Activated naive CD4-positive, alpha-beta T cell treated with anti-CD3 and anti-CD28 coated beads, Interleukin-2, amount 50 U/mL, for 24 hours (primary cell): ENCODE data around the gene NKAIN1.
"Not testable (repeated sequence)": the region's sequence is repeated elsewhere in the genome, so short reads cannot be mapped to it uniquely, and the experiment has no call there.

ENCODE experiments used
- H3K27ac Mint-ChIP-seq: one replicate; pipeline ENCODE4 v1.8.0; 2021; ENCODE audit warnings: mild to moderate bottlenecking, mixed read lengths
- H3K27me3 Mint-ChIP-seq: one replicate; pipeline ENCODE4 v1.8.0; 2021; ENCODE audit warnings: mixed read lengths
- H3K36me3 Mint-ChIP-seq: one replicate; pipeline ENCODE4 v1.8.0; 2021; ENCODE audit warnings: mixed read lengths
- H3K4me1 Mint-ChIP-seq: one replicate; pipeline ENCODE4 v1.8.0; 2021; ENCODE audit warnings: mixed read lengths
- H3K4me3 Mint-ChIP-seq: one replicate; pipeline ENCODE4 v1.8.0; 2021; ENCODE audit warnings: mild to moderate bottlenecking, mixed read lengths
- H3K9me3 Mint-ChIP-seq: one replicate; pipeline ENCODE4 v1.8.0; 2021; ENCODE audit warnings: mixed read lengths

NKAIN1 gene

GRCh38 chr1:31216016-31216415 lies 23.7 kb downstream of the NKAIN1 start:
- Mint-ChIP-seq H3K36me3 (no peaks in the 10 kb centered on the region), H3K9me3 (peaks cover 2% of the 10 kb centered on the region), H3K27ac (no peak overlapping the region), H3K4me3 (no peak overlapping the region), H3K4me1 (no peaks in the 10 kb centered on the region), H3K27me3 (peaks cover 2% of the 10 kb centered on the region)

- H3K36me3 Mint-ChIP-seq: peaks cover 1% of the 10 kb centered on the region
- H3K27ac Mint-ChIP-seq: no peak overlapping the region
- no peak overlapping the region for H3K4me3 Mint-ChIP-seq
- H3K27me3 Mint-ChIP-seq: peaks cover 2% of the 10 kb centered on the region
- peaks cover 8% of the 10 kb centered on the region for H3K9me3 Mint-ChIP-seq
- no peaks in the 10 kb centered on the region for H3K4me1 Mint-ChIP-seq
Measured at GRCh38 chr1:31215065-31215570, 24.6 kb downstream of the NKAIN1 start.

- H3K27me3 Mint-ChIP-seq: peaks cover 2% of the 10 kb centered on the region
- peaks cover 8% of the 10 kb centered on the region for H3K9me3 Mint-ChIP-seq
- H3K4me3 Mint-ChIP-seq: no peak overlapping the region
- no peaks in the 10 kb centered on the region for H3K4me1 Mint-ChIP-seq
- no peak overlapping the region for H3K27ac Mint-ChIP-seq
- H3K36me3 Mint-ChIP-seq: peaks cover 1% of the 10 kb centered on the region
Measured at GRCh38 chr1:31214316-31215064, 25.2 kb downstream of the NKAIN1 start.

GRCh38 chr1:31208361-31208945 lies 31.2 kb downstream of the NKAIN1 start:
- Mint-ChIP-seq H3K4me1 (no peaks in the 10 kb centered on the region), H3K27me3 (peaks cover 3% of the 10 kb centered on the region), H3K4me3 (no peak overlapping the region), H3K9me3 (peaks cover 8% of the 10 kb centered on the region), H3K36me3 (peaks cover 1% of the 10 kb centered on the region), H3K27ac (no peak overlapping the region)

GRCh38 chr1:31207569-31207968 lies 32.1 kb downstream of the NKAIN1 start:
- peaks cover 1% of the 10 kb centered on the region for H3K36me3 Mint-ChIP-seq
- peaks cover 1% of the 10 kb centered on the region for H3K27me3 Mint-ChIP-seq
- no peaks in the 10 kb centered on the region for H3K4me1 Mint-ChIP-seq
- peaks cover 8% of the 10 kb centered on the region for H3K9me3 Mint-ChIP-seq
- no peak overlapping the region for H3K27ac Mint-ChIP-seq
- H3K4me3 Mint-ChIP-seq: no peak overlapping the region

- Mint-ChIP-seq H3K36me3 (peaks cover 1% of the 10 kb centered on the region), H3K9me3 (peaks cover 8% of the 10 kb centered on the region), H3K27me3 (peaks cover 1% of the 10 kb centered on the region), H3K27ac (no peak overlapping the region), H3K4me3 (no peak overlapping the region), H3K4me1 (no peaks in the 10 kb centered on the region)
Measured at GRCh38 chr1:31207046-31207445, 32.6 kb downstream of the NKAIN1 start.

GRCh38 chr1:31203215-31203614 lies 36.5 kb downstream of the NKAIN1 start:
- H3K27me3 Mint-ChIP-seq: peaks cover 3% of the 10 kb centered on the region
- no peaks in the 10 kb centered on the region for H3K36me3 Mint-ChIP-seq
- H3K9me3 Mint-ChIP-seq: no peaks in the 10 kb centered on the region
- no peak overlapping the region for H3K4me3 Mint-ChIP-seq
- no peak overlapping the region for H3K27ac Mint-ChIP-seq
- no peaks in the 10 kb centered on the region for H3K4me1 Mint-ChIP-seq

- no peaks in the 10 kb centered on the region for H3K4me1 Mint-ChIP-seq
- no peak overlapping the region for H3K27ac Mint-ChIP-seq
- no peak overlapping the region for H3K4me3 Mint-ChIP-seq
- H3K27me3 Mint-ChIP-seq: peaks cover 2% of the 10 kb centered on the region
- H3K9me3 Mint-ChIP-seq: no peaks in the 10 kb centered on the region
- no peaks in the 10 kb centered on the region for H3K36me3 Mint-ChIP-seq
Measured at GRCh38 chr1:31201931-31202360, 37.7 kb downstream of the NKAIN1 start.

GRCh38 chr1:31199949-31200348 lies 39.7 kb downstream of the NKAIN1 start:
- Mint-ChIP-seq H3K4me1 (no peaks in the 10 kb centered on the region), H3K27me3 (peaks cover 2% of the 10 kb centered on the region), H3K9me3 (no peaks in the 10 kb centered on the region), H3K4me3 (no peak overlapping the region), H3K36me3 (no peaks in the 10 kb centered on the region), H3K27ac (peak overlapping the region; percentile 47)

- H3K27me3 Mint-ChIP-seq: peaks cover 2% of the 10 kb centered on the region
- no peaks in the 10 kb centered on the region for H3K4me1 Mint-ChIP-seq
- no peaks in the 10 kb centered on the region for H3K36me3 Mint-ChIP-seq
- H3K27ac Mint-ChIP-seq: no peak overlapping the region
- H3K9me3 Mint-ChIP-seq: no peaks in the 10 kb centered on the region
- no peak overlapping the region for H3K4me3 Mint-ChIP-seq
Measured at GRCh38 chr1:31199236-31199790, 40.4 kb downstream of the NKAIN1 start.

GRCh38 chr1:31198600-31198999 lies 41.1 kb downstream of the NKAIN1 start:
- Mint-ChIP-seq H3K4me1 (no peaks in the 10 kb centered on the region), H3K27ac (no peak overlapping the region), H3K36me3 (no peaks in the 10 kb centered on the region), H3K4me3 (no peak overlapping the region), H3K9me3 (no peaks in the 10 kb centered on the region), H3K27me3 (peaks cover 2% of the 10 kb centered on the region)

GRCh38 chr1:31198150-31198549 lies 41.5 kb downstream of the NKAIN1 start:
- Mint-ChIP-seq H3K27ac (no peak overlapping the region), H3K27me3 (peaks cover 2% of the 10 kb centered on the region), H3K4me1 (no peaks in the 10 kb centered on the region), H3K36me3 (no peaks in the 10 kb centered on the region), H3K4me3 (no peak overlapping the region), H3K9me3 (no peaks in the 10 kb centered on the region)

- no peaks in the 10 kb centered on the region for H3K4me1 Mint-ChIP-seq
- no peaks in the 10 kb centered on the region for H3K36me3 Mint-ChIP-seq
- H3K4me3 Mint-ChIP-seq: no peak overlapping the region
- H3K9me3 Mint-ChIP-seq: no peaks in the 10 kb centered on the region
- H3K27me3 Mint-ChIP-seq: peaks cover 2% of the 10 kb centered on the region
- H3K27ac Mint-ChIP-seq: no peak overlapping the region
Measured at GRCh38 chr1:31196685-31197084, 43.0 kb downstream of the NKAIN1 start.

- H3K9me3 Mint-ChIP-seq, H3K27me3 Mint-ChIP-seq, H3K27ac Mint-ChIP-seq, H3K4me1 Mint-ChIP-seq, H3K4me3 Mint-ChIP-seq, H3K36me3 Mint-ChIP-seq: not testable (repeated sequence)
Measured at GRCh38 chr1:31195267-31195666, 44.4 kb downstream of the NKAIN1 start.

- no peak overlapping the region for H3K27ac Mint-ChIP-seq
- no peaks in the 10 kb centered on the region for H3K36me3 Mint-ChIP-seq
- no peaks in the 10 kb centered on the region for H3K9me3 Mint-ChIP-seq
- no peaks in the 10 kb centered on the region for H3K27me3 Mint-ChIP-seq
- no peaks in the 10 kb centered on the region for H3K4me1 Mint-ChIP-seq
- H3K4me3 Mint-ChIP-seq: no peak overlapping the region
Measured at GRCh38 chr1:31193729-31194128, 46.0 kb downstream of the NKAIN1 start.

GRCh38 chr1:31191281-31191680 lies 48.4 kb downstream of the NKAIN1 start:
- Mint-ChIP-seq H3K36me3 (no peaks in the 10 kb centered on the region), H3K9me3 (no peaks in the 10 kb centered on the region), H3K4me1 (no peaks in the 10 kb centered on the region), H3K27ac (no peak overlapping the region), H3K27me3 (peaks cover 6% of the 10 kb centered on the region), H3K4me3 (no peak overlapping the region)
